ENCODE data around the gene SNX8. TPM values are rescaled to one million over a fixed set of nuclear protein-coding genes. Genes with fewer than 3 reads are reported as not detected.

Gene SNX8
- total and polyA plus RNA-seq, 2 of the 13 experiments (the other 11 are each of a cell fraction or from before 2014, with no cell fraction given) = 20.6 to 45.2 TPM

GRCh38 chr7:2241580-2242540 is 72.4 kb downstream of the SNX8 start, which contains the start of the genes MRM2 and NUDT1 (continued):
- TF ChIP-seq TFDP1 (CRISPR knock-in tag; IDR thresholded peaks at IDR 0.05; ENCODE audit: borderline replicate concordance) = peak; percentile 99
- no peak for TF ChIP-seq NFE2L2 (IDR thresholded peaks at IDR 0.05; ENCODE audit: low read length)
- TF ChIP-seq ZBTB39 (CRISPR knock-in tag; IDR thresholded peaks at IDR 0.05) = no peak
- TF ChIP-seq SNAPC2 (CRISPR knock-in tag; IDR thresholded peaks at IDR 0.05) = no peak
- peak; percentile 52 for TF ChIP-seq PHF5A (CRISPR knock-in tag; IDR thresholded peaks at IDR 0.05; ENCODE audit: low read depth, unreplicated experiment)
- no peak for TF ChIP-seq IKZF1 (IDR thresholded peaks at IDR 0.05)
- no peak for TF ChIP-seq ZSCAN9 (CRISPR knock-in tag; IDR thresholded peaks at IDR 0.05; ENCODE audit: borderline replicate concordance)
- TF ChIP-seq NFYB (CRISPR knock-in tag; IDR thresholded peaks at IDR 0.05) = peak; percentile 32; the same call in 1 of the 2 replicates
- TF ChIP-seq ATF4 (CRISPR knock-in tag; IDR thresholded peaks at IDR 0.05) = 0 out of 4 replicates have a peak, but pooled peaks of 1 of the 2 experiments have one; percentile 74
- no peak; the same call in 1 of the 2 replicates for TF ChIP-seq ZNF782 (CRISPR knock-in tag; IDR thresholded peaks at IDR 0.05; ENCODE audit: borderline replicate concordance)
- no peak for TF ChIP-seq ZNF101 (CRISPR knock-in tag; IDR thresholded peaks at IDR 0.05; ENCODE audit: borderline replicate concordance, low read depth)
- TF ChIP-seq PHF21A (CRISPR knock-in tag; IDR thresholded peaks at IDR 0.05) = no peak
- no peak for TF ChIP-seq HINFP (CRISPR knock-in tag; IDR thresholded peaks at IDR 0.05; ENCODE audit: low read depth)
- no peak for TF ChIP-seq ZNF264 (CRISPR knock-in tag; IDR thresholded peaks at IDR 0.05)
- no peak for TF ChIP-seq ZNF670 (CRISPR knock-in tag; IDR thresholded peaks at IDR 0.05; ENCODE audit: borderline replicate concordance)
- peak; percentile 84; the same call in 1 of the 2 replicates for TF ChIP-seq SNAPC5 (CRISPR knock-in tag; IDR thresholded peaks at IDR 0.05; ENCODE audit: borderline replicate concordance)
- TF ChIP-seq SP1 (IDR thresholded peaks at IDR 0.05) = no peak
- peak; percentile 97 for TF ChIP-seq SP1 (CRISPR knock-in tag; IDR thresholded peaks at IDR 0.05)
- TF ChIP-seq POLR2G (IDR thresholded peaks at IDR 0.05; ENCODE audit: low read depth, low read length) = peak; percentile 96
- TF ChIP-seq ZNF713 (CRISPR knock-in tag; IDR thresholded peaks at IDR 0.05) = no peak
- no peak for TF ChIP-seq GPN1 (CRISPR knock-in tag; IDR thresholded peaks at IDR 0.05; ENCODE audit: borderline replicate concordance)
- TF ChIP-seq FOXK2 (IDR thresholded peaks at IDR 0.05) = no peak
- TF ChIP-seq ZNF776 (CRISPR knock-in tag; IDR thresholded peaks at IDR 0.05) = no peak
- no peak for TF ChIP-seq FOXM1 (CRISPR knock-in tag; IDR thresholded peaks at IDR 0.05)
- TF ChIP-seq ZFP90 (CRISPR knock-in tag; IDR thresholded peaks at IDR 0.05; ENCODE audit: borderline replicate concordance) = peak; percentile 60; the same call in 1 of the 2 replicates

All from HepG2 (cell line).